Measurements from ENCODE around the gene DNAH2.

Gene DNAH2

DNA sequence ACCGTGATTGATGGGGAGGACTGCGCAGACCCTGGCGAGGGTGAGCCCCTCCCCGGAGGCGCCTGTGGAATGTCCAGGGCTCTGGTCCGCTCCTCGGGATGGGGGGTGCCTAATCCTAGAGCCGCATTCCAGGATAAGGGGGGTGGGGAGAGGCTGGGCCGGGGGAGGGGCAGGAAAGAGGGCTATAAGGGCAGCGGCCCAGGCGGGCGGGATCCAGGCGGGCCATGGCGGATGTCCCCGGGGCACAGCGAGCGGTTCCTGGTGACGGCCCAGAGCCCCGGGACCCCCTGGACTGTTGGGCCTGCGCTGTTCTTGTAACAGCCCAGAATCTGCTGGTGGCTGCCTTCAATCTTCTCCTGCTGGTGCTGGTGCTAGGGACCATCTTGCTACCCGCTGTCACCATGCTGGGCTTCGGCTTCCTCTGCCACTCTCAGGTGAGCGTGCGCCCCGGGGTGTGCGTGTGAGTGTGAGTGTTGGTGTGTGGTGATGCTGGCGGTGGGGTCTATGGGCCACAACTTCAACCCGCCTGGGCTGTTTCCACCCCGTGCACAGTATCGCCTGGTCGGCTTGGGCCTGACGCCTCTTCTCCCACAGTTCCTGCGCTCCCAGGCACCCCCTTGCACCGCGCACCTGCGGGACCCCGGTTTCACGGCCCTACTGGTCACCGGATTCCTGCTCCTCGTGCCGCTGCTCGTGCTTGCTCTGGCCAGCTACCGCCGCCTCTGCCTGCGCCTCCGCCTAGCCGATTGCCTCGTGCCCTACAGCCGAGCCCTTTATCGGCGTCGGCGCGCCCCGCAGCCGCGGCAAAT, 137.5 kb downstream of the DNAH2 start, which contains the start of gene TMEM88:
TSS of gene TMEM88 (plus strand) at position 216 of the 809 bp plus-strand sequence. CDS start at position 225, 9 bp downstream.
- peak within 1 kb of the TSS; percentile 66 to 77 for H3K4me3 ChIP-seq
- peaks cover 16 to 29% (median 25%) of the 10 kb centered on the region in 3 donors for H3K36me3 ChIP-seq
- intact Hi-C loops (cut with DNase I; ENCODE audit: low total_unique reads) = loop anchor here (10.0 kb wide), 1 partner anchor 110 kb away; no protein-coding TSS in a partner anchor
- peak within 1 kb of the TSS; percentile 89 to 90 for H3K27ac ChIP-seq
- H3K27me3 ChIP-seq = no peaks in the 10 kb centered on the region
- no peak for DNase-seq
- TF ChIP-seq, protein P1, sequence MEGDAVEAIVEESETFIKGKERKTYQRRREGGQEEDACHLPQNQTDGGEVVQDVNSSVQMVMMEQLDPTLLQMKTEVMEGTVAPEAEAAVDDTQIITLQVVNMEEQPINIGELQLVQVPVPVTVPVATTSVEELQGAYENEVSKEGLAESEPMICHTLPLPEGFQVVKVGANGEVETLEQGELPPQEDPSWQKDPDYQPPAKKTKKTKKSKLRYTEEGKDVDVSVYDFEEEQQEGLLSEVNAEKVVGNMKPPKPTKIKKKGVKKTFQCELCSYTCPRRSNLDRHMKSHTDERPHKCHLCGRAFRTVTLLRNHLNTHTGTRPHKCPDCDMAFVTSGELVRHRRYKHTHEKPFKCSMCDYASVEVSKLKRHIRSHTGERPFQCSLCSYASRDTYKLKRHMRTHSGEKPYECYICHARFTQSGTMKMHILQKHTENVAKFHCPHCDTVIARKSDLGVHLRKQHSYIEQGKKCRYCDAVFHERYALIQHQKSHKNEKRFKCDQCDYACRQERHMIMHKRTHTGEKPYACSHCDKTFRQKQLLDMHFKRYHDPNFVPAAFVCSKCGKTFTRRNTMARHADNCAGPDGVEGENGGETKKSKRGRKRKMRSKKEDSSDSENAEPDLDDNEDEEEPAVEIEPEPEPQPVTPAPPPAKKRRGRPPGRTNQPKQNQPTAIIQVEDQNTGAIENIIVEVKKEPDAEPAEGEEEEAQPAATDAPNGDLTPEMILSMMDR (IDR thresholded peaks at IDR 0.05) = no peak
- no peaks in the 10 kb centered on the region for H3K9me3 ChIP-seq
- peaks cover 0 to 45% (median 41%) of the 10 kb centered on the region in 4 donors for H3K4me1 ChIP-seq

DNA sequence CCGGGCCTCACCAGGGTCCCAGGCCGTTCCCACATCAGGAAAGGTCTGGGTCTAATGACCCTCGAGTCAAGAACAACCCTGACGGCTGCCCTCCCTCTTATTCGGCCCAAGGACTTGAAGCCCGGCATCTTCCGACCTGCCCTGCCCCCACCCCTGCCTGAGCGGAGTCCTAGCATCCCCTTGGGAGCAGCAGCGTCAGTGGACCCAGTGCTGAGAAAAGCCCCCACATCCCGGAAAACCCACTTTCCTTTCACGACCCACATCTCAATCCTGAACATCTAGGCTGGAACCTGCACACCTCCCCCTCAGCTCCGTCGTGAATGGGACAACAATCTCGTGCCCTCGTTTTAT, 138.1 kb downstream of the DNAH2 start:
- TF ChIP-seq, protein P1 (IDR thresholded peaks at IDR 0.05) = no peak
- Histone ChIP-seq H3K36me3 (peaks cover 10 to 24% (median 19%) of the 10 kb centered on the region in 3 donors), H3K4me1 (peaks cover 0 to 45% (median 41%) of the 10 kb centered on the region in 4 donors), H3K27me3 (no peaks in the 10 kb centered on the region), H3K9me3 (no peaks in the 10 kb centered on the region), H3K4me3 (peak overlapping the region; percentile 66 to 77), H3K27ac (peak overlapping the region; percentile 89 to 90)
- intact Hi-C loops (cut with DNase I; ENCODE audit: low total_unique reads) = loop anchor here (10.0 kb wide), 1 partner anchor 111 kb away; no protein-coding TSS in a partner anchor
- peak in 1 of 2 donors; percentile 79 for DNase-seq

DNA sequence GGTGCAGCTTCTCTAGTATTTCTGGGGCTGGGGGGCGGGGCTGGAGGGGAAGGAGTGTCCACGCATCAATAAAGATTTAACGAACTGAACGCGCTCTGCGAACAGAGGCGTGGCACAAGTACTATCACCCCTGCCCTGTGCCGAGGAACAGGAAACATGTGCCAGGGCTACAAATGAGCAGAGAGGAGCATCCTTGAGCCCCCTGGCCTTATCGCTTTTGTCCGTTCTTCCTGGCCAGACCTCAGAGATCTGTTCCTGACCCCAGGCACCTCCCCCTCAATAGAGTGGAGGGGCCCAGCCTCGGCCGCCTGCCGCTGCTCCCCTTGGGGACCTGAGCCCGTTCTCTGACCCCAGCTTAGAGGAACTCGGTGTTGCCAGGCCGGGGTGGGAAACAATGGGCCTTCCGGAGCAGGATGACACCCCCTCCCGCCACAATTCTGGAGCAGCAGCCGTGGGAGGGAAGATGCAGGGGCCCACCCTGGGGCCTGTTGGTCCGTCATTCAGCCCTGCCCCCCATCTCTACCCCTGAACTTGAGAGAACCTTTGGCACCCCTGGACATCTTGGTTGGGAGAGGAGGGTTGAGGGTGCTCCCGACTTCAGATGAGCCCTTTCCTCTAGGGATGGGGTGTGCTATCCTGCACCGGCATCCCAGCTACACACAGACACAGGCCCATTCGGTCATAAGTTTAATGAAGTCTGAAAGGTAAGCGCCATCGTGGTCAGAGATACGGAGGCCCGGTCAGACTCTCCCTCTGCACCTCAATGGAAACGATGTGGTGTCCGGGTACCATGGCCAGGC, 138.7 kb downstream of the DNAH2 start:
- TF ChIP-seq, protein P1 (IDR thresholded peaks at IDR 0.05) = no peak
- Histone ChIP-seq H3K27me3 (no peaks in the 10 kb centered on the region), H3K9me3 (no peaks in the 10 kb centered on the region), H3K36me3 (peaks cover 9 to 22% (median 17%) of the 10 kb centered on the region in 3 donors), H3K27ac (peak overlapping the region; percentile 89 to 90), H3K4me3 (peak overlapping the region; percentile 66 to 77), H3K4me1 (peaks cover 0 to 45% (median 41%) of the 10 kb centered on the region in 4 donors)
- intact Hi-C loops (cut with DNase I; ENCODE audit: low total_unique reads) = loop anchor here (10.0 kb wide), 1 partner anchor 111 kb away; no protein-coding TSS in a partner anchor
- DNase-seq = peak in 1 of 2 donors; percentile 81

DNA sequence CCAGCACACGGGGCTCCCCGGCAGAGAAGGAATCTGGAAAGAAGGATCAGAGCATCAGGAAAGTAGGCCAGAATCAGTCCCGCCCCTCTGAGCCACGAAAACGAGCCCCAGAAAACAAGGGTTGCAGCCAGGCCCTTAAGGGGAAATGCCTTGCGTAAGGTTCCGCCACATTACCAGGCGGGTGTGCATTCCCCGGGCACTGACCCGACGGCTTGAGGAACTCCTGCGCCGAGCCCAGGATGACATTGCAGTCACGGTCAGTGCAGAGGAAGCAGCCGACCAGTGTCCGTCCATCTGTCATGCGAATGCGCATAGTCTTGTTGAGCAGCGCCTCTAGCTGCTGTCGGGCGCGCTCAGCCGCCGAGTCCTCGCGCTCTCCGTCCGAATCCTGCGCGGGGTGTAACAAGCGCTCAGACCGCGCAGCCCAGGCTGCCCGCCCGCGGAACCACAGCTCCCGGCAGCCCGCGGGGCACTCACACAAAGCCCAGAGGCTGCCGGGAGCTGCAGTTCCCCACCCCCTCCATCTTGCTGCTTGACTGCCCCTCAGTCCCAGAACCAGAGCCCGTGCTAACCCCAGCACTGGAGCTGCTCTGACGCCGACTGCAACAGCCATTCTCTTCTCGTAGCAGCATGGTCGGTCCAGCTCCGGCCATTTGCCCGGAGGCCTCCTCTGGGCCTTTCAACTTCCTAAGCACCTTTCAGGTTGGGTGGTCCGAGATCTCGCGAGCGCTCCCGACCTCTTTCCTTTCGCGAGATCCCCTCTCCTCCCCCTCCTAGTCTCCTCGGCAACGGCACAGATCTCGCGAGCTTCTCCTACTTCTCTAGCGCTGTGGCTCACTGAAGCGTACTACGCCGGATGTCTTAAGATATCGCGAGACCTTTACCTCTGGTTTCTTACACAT, 139.5 kb downstream of the DNAH2 start, which contains the start of gene NAA38:
TSS of gene NAA38 (minus strand) at position 749 of the 902 bp plus-strand sequence. CDS start at position 653, 96 bp downstream.
- TF ChIP-seq, protein P1 (IDR thresholded peaks at IDR 0.05) = peak; percentile 10 to 53
- peak; percentile 97 to 99 for DNase-seq
- intact Hi-C loops (cut with DNase I; ENCODE audit: low total_unique reads) = loop anchor here (10.0 kb wide), 1 partner anchor 112 kb away; no protein-coding TSS in a partner anchor
- Histone ChIP-seq H3K4me1 (peaks cover 0 to 40% (median 36%) of the 10 kb centered on the region in 4 donors), H3K4me3 (peak within 1 kb of the TSS; percentile 66 to 77), H3K9me3 (no peaks in the 10 kb centered on the region), H3K27ac (peak within 1 kb of the TSS; percentile 89 to 90), H3K27me3 (no peaks in the 10 kb centered on the region), H3K36me3 (peaks cover 9 to 20% (median 16%) of the 10 kb centered on the region in 3 donors)

Measured in tibial artery (tissue), 4 donors.